Activated CD8-positive, alpha-beta memory T cell treated with anti-CD3 and anti-CD28 coated beads for 1 hour (primary cell): ENCODE data around the gene DPYSL4.
"Not testable (repeated sequence)": the region's sequence is repeated elsewhere in the genome, so short reads cannot be mapped to it uniquely, and the experiment has no call there.

ENCODE experiments used
- DNase-seq, 2 donors: peaks; one replicate each; pipeline ENCODE4 v3.0.0-alpha.2; 2020; ENCODE audit warnings: low read depth in 1 of 2; ENCODE audit errors: extremely low read depth in 1 of 2

DPYSL4 gene

GRCh38 chr10:132205650-132206376, 19.1 kb downstream of the DPYSL4 start:
- DNase-seq: no peak

GRCh38 chr10:132206377-132206745, 19.6 kb downstream of the DPYSL4 start:
- no peak for DNase-seq

- DNase-seq: no peak
Observed at GRCh38 chr10:132206806-132207535, 20.2 kb downstream of the DPYSL4 start.

- DNase-seq: no peak
Observed at GRCh38 chr10:132207536-132208461, 21.1 kb downstream of the DPYSL4 start.

- DNase-seq: no peak
Observed at GRCh38 chr10:132208462-132209050, 21.8 kb downstream of the DPYSL4 start.

GRCh38 chr10:132209130-132209529, 22.4 kb downstream of the DPYSL4 start:
- DNase-seq: no peak

- no peak for DNase-seq
Observed at GRCh38 chr10:132209978-132210530, 23.3 kb downstream of the DPYSL4 start.

- DNase-seq: no peak
Observed at GRCh38 chr10:132210766-132211165, 24.0 kb downstream of the DPYSL4 start.

GRCh38 chr10:132211246-132211645, 24.5 kb downstream of the DPYSL4 start:
- DNase-seq: no peak

GRCh38 chr10:132212816-132213215, 26.1 kb downstream of the DPYSL4 start:
- DNase-seq: no peak

- DNase-seq: no peak
Observed at GRCh38 chr10:132213917-132214316, 27.2 kb downstream of the DPYSL4 start.

GRCh38 chr10:132216441-132216840, 29.7 kb downstream of the DPYSL4 start:
- not testable (repeated sequence) for DNase-seq

- no peak for DNase-seq
Observed at GRCh38 chr10:132219486-132219885, 32.7 kb downstream of the DPYSL4 start.

GRCh38 chr10:132220061-132220460, 33.3 kb downstream of the DPYSL4 start:
- DNase-seq: no peak

GRCh38 chr10:132220996-132221395, 34.2 kb downstream of the DPYSL4 start:
- DNase-seq: not testable (repeated sequence)

GRCh38 chr10:132222726-132223125, 36.0 kb downstream of the DPYSL4 start:
- DNase-seq: no peak

GRCh38 chr10:132223156-132223590, 36.4 kb downstream of the DPYSL4 start:
- DNase-seq: peak; percentile 10 to 36

GRCh38 chr10:132223611-132224342, 37.0 kb downstream of the DPYSL4 start:
- DNase-seq: no peak

- no peak for DNase-seq
Observed at GRCh38 chr10:132224343-132225072, 37.8 kb downstream of the DPYSL4 start.
